GM10847 (cell line): ENCODE measurements around the gene CATSPER1.

Experiments used
- POLR2A ChIP-seq: IDR thresholded peaks from 2 replicates; pipeline ENCODE4 v1.6.1; 2011; ENCODE audit not compliant: insufficient read length; ENCODE audit errors: extremely low read depth

The CATSPER1 gene

DNA sequence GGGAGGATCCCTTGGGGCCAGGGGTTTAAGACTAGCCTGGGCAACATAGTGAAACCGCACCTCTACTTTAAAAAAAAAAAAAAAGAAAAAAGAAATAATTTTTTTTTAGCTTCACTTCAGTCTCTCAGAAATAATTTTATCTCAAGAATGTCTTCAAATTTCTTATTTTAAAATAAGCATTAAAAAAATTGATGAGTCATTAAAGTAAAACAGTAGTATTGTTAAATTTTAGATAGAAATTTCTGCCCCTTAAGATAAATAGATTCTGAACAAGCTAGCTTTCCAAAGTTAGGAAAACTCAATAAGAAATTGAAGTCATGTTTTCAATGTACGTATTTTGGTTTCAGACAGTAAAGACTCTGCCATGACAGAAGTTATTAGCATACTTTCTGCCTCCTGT lies 36.1 kb upstream of the CATSPER1 start:
- no peak for TF ChIP-seq POLR2A

- no peak for TF ChIP-seq POLR2A
Observed at GRCh38 chr11:66061268-66061667, 35.0 kb upstream of the CATSPER1 start.

DNA sequence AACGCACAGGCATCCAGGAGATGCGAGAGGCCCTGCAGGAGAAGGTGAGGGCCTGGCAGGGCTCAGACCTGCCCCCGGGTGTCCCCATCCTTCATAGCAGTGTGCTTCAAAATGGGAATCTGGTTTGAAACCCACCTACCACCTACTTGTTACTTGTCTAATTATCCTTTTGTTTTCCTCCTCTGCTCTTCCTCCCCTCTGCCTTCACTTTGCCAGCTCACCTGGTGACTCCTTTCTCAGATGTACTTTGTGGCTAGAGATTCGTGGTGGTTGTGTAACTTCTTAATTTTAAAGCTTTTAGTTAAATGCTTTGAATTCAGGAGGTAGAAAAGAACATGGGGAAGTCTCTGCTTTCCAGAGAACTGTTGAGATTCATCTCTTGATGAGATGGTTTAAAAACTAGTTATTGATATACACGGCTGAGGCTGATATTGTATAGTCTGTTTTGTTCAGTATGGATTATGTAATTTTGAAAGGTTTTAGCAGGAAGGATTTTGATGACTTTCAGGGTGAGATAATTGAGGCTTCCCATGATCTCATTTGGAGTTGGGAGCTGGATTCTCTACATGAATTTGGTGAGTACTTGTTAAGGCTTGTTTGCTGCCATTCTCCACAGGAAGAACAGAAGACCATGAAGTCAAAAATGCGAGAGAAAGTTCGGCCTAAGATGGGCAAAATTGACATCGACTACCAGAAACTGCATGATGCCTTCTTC lies 33.8 kb upstream of the CATSPER1 start:
- no peak for TF ChIP-seq POLR2A

GRCh38 chr11:66056501-66056900 lies 30.2 kb upstream of the CATSPER1 start:
- no peak for TF ChIP-seq POLR2A

DNA sequence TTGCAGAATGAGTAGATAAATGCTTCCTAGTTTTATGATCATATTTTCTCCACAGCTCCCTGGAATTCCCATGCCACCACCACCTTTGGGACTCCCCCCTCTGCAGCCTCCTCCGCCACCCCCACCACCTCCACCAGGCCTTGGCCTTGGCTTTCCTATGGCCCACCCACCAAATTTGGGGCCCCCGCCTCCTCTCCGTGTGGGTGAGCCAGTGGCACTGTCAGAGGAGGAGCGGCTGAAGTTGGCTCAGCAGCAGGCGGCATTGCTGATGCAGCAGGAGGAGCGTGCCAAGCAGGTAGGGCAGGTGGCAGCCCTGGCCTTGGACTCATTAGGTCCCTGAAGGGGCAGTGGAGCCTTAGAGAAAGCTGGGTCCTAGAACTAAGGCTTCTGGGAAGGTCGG lies 28.7 kb upstream of the CATSPER1 start:
- TF ChIP-seq POLR2A = no peak

DNA sequence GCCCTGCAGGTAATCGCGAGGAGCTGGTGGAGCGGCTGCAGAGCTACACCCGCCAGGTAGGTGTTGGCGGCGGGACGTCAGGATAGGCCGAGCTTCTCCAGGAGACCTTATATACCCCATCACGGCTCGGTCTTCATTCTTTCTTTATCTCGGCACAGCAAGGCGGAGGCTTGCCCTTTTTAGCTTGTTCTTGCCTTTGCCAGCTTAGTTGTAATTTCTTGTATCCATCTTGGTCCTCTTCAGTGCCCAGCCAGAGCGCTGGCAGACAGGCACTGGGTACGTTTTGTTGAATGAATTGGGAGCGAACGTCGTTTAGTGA lies 26.3 kb upstream of the CATSPER1 start:
- TF ChIP-seq POLR2A = no peak

DNA sequence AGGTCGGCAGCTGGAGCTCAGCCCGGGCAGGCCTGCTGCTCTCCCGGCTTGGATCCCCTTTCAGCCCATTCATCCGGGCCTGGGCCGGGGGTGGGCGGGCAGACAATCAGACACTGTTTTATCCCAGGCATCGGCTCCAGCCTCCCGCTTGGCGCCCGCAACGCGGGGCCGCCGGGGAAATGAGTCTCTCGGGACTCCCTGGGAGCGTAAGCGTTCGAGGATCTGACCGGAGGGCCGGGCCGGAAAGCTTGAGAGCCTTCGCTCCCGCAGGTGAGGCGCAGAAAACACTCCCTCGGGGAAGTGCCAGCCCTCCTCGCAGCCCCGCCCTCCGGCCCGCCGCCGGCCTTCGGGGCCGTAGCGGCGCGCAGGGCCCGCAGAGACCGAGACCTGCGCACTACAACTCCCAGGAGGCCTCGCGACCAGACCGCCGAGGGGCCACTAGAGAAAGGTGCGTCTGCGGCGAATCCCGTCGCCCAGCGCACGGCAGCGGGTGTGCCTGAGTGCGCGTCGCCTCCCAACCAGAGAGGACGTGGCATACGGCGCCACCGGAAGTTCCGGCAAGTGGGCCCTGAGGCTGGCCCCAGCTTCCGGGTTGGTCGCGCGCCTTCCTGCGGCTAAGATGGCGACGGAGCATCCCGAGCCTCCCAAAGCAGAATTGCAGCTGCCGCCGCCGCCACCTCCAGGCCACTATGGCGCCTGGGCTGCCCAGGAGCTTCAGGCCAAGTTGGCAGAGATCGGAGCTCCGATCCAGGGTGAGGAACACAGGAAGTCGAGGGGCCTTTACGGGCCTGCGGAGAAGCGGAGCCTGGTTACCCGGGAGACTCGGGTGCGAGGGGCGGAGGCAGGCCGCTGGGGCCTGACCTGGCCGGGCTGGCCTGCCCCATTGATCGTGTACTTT lies 25.7 kb upstream of the CATSPER1 start, which contains the start of gene SF3B2:
TSS of gene SF3B2 (plus strand) at position 599 of the 898 bp plus-strand sequence. CDS start at position 620, 21 bp downstream.
- peak; percentile 79 for TF ChIP-seq POLR2A

- no peak for TF ChIP-seq POLR2A
Observed at GRCh38 chr11:66051371-66051765, 25.1 kb upstream of the CATSPER1 start.

DNA sequence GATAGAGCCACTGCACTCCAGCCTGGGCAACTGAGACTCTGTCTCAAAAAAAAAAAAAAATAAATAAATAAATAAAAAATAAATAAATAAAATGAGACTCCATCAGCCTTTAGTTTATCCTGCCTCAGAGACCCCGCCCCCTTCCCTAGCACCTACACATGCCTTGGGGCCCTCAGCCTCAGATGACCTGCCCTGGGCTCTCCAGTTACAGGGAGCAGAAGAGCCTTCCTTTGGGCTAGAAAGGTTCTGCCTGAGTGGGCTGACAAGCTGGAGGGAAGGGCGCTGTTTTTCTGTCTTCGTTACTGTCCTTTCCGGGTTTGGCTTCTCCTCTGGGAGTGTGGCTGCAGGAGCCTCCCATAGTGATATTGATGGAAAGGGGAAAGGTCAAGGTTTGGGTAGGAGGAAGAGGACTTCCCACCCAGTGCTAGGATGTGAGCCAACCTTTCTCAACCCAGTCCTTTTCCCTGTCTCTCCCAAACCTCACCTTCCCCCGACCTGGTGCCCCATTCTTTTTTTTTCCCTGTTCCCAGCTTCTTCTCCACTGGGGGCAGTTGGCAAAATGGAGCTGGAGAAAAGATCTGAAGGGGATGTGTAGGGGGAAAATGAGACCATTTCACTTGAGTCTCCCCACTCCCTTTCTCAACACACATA lies 24.4 kb upstream of the CATSPER1 start:
- TF ChIP-seq POLR2A = no peak

- no peak for TF ChIP-seq POLR2A
Observed at GRCh38 chr11:66048547-66049323, 22.5 kb upstream of the CATSPER1 start, which contains the start of gene GAL3ST3. TSS of gene GAL3ST3 (minus strand) at chr11:66049161. CDS start at chr11:66045415, 3,746 bp downstream.

GRCh38 chr11:66047541-66048365 lies 21.5 kb upstream of the CATSPER1 start:
- no peak for TF ChIP-seq POLR2A

DNA sequence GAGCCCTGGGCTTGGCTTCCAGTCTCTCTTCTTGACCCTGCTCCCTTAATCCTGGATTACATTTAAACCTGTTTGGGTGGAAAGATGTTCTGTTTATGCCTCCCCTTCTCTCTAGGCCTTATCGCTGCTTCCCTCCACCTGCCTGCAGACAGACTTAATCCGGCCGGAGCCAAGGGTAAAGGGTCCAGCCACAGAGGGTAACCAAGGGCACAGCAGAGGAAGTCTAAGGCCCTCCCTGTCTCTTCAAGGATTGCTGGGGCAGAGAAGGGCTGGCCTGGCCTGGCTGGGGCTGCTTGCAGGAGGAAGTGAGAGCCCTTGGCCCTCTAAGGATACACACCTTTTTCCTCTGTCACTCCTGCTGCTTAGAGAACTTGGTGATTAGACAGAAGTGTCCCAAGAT lies 20.6 kb upstream of the CATSPER1 start:
- no peak for TF ChIP-seq POLR2A

GRCh38 chr11:66045177-66045639 lies 18.9 kb upstream of the CATSPER1 start:
- TF ChIP-seq POLR2A = no peak

GRCh38 chr11:66044757-66045156 lies 18.5 kb upstream of the CATSPER1 start:
- TF ChIP-seq POLR2A = no peak
